CD4-positive, alpha-beta T cell (primary cell): ENCODE results near the gene PTPRC. TPM values are rescaled to one million over a fixed set of nuclear protein-coding genes. Genes with fewer than 3 reads are reported as not detected.

Source experiments
- ATAC-seq: fragments of 200-7000 bp; cut with Tn5 transposase; one replicate; pipeline ENCODE4 v1.10.0; 2022; ENCODE audit warnings: mild to moderate bottlenecking; ENCODE audit not compliant: poor library complexity
- CTCF ChIA-PET: fragments of 350-600 bp; sonication (Branson Sonifier 250); formaldehyde crosslinking; loops from one replicate; lab custom pipeline; 2021; ENCODE audit warnings: antibody characterized with exemption, inconsistent platforms; lab: Charles Lee
- POLR2A ChIA-PET: fragments of 350-600 bp; sonication (Branson Sonifier 250); formaldehyde crosslinking; loops from one replicate; lab custom pipeline; 2021; ENCODE audit warnings: antibody characterized with exemption, inconsistent platforms; lab: Charles Lee
- DNase-seq, 14 experiments: peaks; one replicate each; pipeline ENCODE4 v3.0.0-alpha.2; 2013 to 2020; ENCODE audit warnings: mixed read lengths in 2 of 14
- H3K27ac ChIP-seq, 2 donors: one replicate each; pipeline versions ENCODE4 v1.5.1 to v1.7.0; 2013; ENCODE audit warnings: low read length in 2 of 2, low read depth in 1 of 2, mild to moderate bottlenecking in 1 of 2
- H3K27me3 ChIP-seq, 2 experiments: 1 replicate in 1 of 2; 2 replicates in 1 of 2; pipeline versions ENCODE4 v1.6.1 to v1.7.0; 2013; ENCODE audit warnings: low read length in 2 of 2, control low read depth in 1 of 2, mild to moderate bottlenecking in 1 of 2, moderate library complexity in 1 of 2; ENCODE audit not compliant: insufficient read depth in 2 of 2, control insufficient read depth in 1 of 2
- H3K36me3 ChIP-seq: one replicate; pipeline ENCODE4 v1.6.1; 2013; ENCODE audit warnings: low read length, control low read depth; ENCODE audit not compliant: insufficient read depth
- H3K4me1 ChIP-seq: one replicate; pipeline ENCODE4 v1.6.1; 2013; ENCODE audit warnings: low read length, control low read depth; ENCODE audit not compliant: insufficient read depth
- H3K4me3 ChIP-seq: one replicate; pipeline ENCODE4 v1.5.1; 2013; ENCODE audit warnings: mild to moderate bottlenecking, low read length, moderate library complexity
- H3K9me3 ChIP-seq, 2 experiments: 1 replicate in 1 of 2; 2 replicates in 1 of 2; pipeline versions ENCODE4 v1.6.1 to v1.7.0; 2013; ENCODE audit warnings: low read length in 2 of 2, mild to moderate bottlenecking in 2 of 2, control low read depth in 1 of 2, moderate library complexity in 1 of 2; ENCODE audit not compliant: control insufficient read depth in 1 of 2, insufficient read depth in 1 of 2
- H3K27ac Mint-ChIP-seq: one replicate; pipeline ENCODE4 v1.8.0; 2020; ENCODE audit warnings: mixed read lengths
- H3K27me3 Mint-ChIP-seq: one replicate; pipeline ENCODE4 v1.8.0; 2021; ENCODE audit warnings: mixed read lengths
- H3K36me3 Mint-ChIP-seq: one replicate; pipeline ENCODE4 v1.8.0; 2021; ENCODE audit warnings: low read depth, mixed read lengths
- H3K4me1 Mint-ChIP-seq: one replicate; pipeline ENCODE4 v1.8.0; 2021; ENCODE audit warnings: low read depth, mixed read lengths
- H3K4me3 Mint-ChIP-seq: one replicate; pipeline ENCODE4 v1.8.0; 2020; ENCODE audit warnings: mild to moderate bottlenecking, mixed read lengths
- H3K9me3 Mint-ChIP-seq: one replicate; pipeline ENCODE4 v1.8.0; 2020; ENCODE audit warnings: mixed read lengths
- CTCF ChIP-seq: fragments of 200-600 bp; IDR thresholded peaks from one replicate; pipeline ENCODE4 v1.8.0; 2022; ENCODE audit warnings: antibody characterized with exemption, mild to moderate bottlenecking
- intact Hi-C, 2 experiments: fragments of 100-400 bp; cut with DNase I in 1 of 2; cut with micrococcal nuclease in 1 of 2; formaldehyde crosslinking; loops; one replicate each; pipeline versions ENCODE4 v1.15.1 to v1.9.0; 2023 to 2025; cut with DNase I, micrococcal nuclease
- total RNA-seq, 174 experiments: library from RNA in 2 of 174; stranded (reverse) in 2 of 174; gene quantifications; one replicate each; pipeline ENCODE4 v1.2.3 and lab custom pipeline; 2021 to 2026

PTPRC gene
- total RNA-seq, 2 experiments from 2014 or later = 661 to 698 TPM

GRCh38 chr1:198741744-198742143 lies 102.9 kb downstream of the PTPRC start:
- Histone ChIP-seq H3K4me3 (no peak overlapping the region), H3K4me1 (peaks cover 5% of the 10 kb centered on the region), H3K27me3 (no peaks in the 10 kb centered on the region), H3K27ac (no peak overlapping the region), H3K36me3 (peaks cover 99% of the 10 kb centered on the region), H3K9me3 (no peaks in the 10 kb centered on the region)
- peak overlapping the region; percentile 70 for H3K27ac Mint-ChIP-seq
- H3K9me3 Mint-ChIP-seq = no peaks in the 10 kb centered on the region
- H3K27me3 Mint-ChIP-seq = no peaks in the 10 kb centered on the region
- ChIA-PET CTCF (no interaction called here), POLR2A (interaction anchor here (1.2 to 1.6 kb wide), 2 partner anchors 18 to 35 kb away, joined by 3 to 4 read pairs; no protein-coding TSS in a partner anchor)
- intact Hi-C loops = no loop called here
- TF ChIP-seq CTCF = no peak
- H3K4me3 Mint-ChIP-seq = no peak overlapping the region
- peaks cover 57% of the 10 kb centered on the region for H3K4me1 Mint-ChIP-seq
- no peak for ATAC-seq
- peak in 1 of 14 experiments; percentile 28 for DNase-seq
- H3K36me3 Mint-ChIP-seq = peaks cover 67% of the 10 kb centered on the region

GRCh38 chr1:198747127-198747526 lies 108.3 kb downstream of the PTPRC start:
- no peak overlapping the region for H3K4me3 Mint-ChIP-seq
- H3K9me3 ChIP-seq = no peaks in the 10 kb centered on the region
- H3K27ac ChIP-seq = no peak overlapping the region
- no peak overlapping the region for H3K27ac Mint-ChIP-seq
- DNase-seq (no peak), ATAC-seq (no peak)
- CTCF ChIA-PET = interaction anchor here (1.5 kb wide), 1 partner anchor 152 kb away, joined by 3 read pairs; no protein-coding TSS in a partner anchor
- H3K4me1 ChIP-seq = peaks cover 2% of the 10 kb centered on the region
- intact Hi-C loops = loop anchor here (2.0 to 5.0 kb wide), 3 partner anchors 14 to 45 kb away; no protein-coding TSS in a partner anchor
- no peaks in the 10 kb centered on the region for H3K27me3 ChIP-seq
- H3K9me3 Mint-ChIP-seq = no peaks in the 10 kb centered on the region
- POLR2A ChIA-PET = interaction anchor here (0.6 kb wide), 1 partner anchor 383 kb away, joined by 3 read pairs; no protein-coding TSS in a partner anchor
- no peak for TF ChIP-seq CTCF
- H3K36me3 ChIP-seq = peaks cover 100% of the 10 kb centered on the region
- no peaks in the 10 kb centered on the region for H3K27me3 Mint-ChIP-seq
- H3K4me1 Mint-ChIP-seq = peaks cover 25% of the 10 kb centered on the region
- peaks cover 41% of the 10 kb centered on the region for H3K36me3 Mint-ChIP-seq
- no peak overlapping the region for H3K4me3 ChIP-seq

- peaks cover 2% of the 10 kb centered on the region for H3K4me1 ChIP-seq
- peaks cover 18% of the 10 kb centered on the region for H3K4me1 Mint-ChIP-seq
- ATAC-seq = no peak
- H3K4me3 Mint-ChIP-seq = no peak overlapping the region
- no peak overlapping the region for H3K27ac ChIP-seq
- POLR2A ChIA-PET = no interaction called here
- no peaks in the 10 kb centered on the region for H3K27me3 Mint-ChIP-seq
- no peaks in the 10 kb centered on the region for H3K9me3 Mint-ChIP-seq
- H3K4me3 ChIP-seq = no peak overlapping the region
- no peak for DNase-seq
- H3K27me3 ChIP-seq = no peaks in the 10 kb centered on the region
- peaks cover 100% of the 10 kb centered on the region for H3K36me3 ChIP-seq
- H3K36me3 Mint-ChIP-seq = peaks cover 50% of the 10 kb centered on the region
- no peaks in the 10 kb centered on the region for H3K9me3 ChIP-seq
- intact Hi-C loops = loop anchor here (5.0 kb wide), 2 partner anchors 37 to 47 kb away; no protein-coding TSS in a partner anchor
- CTCF ChIA-PET = no interaction called here
- H3K27ac Mint-ChIP-seq = peak overlapping the region; percentile 50
- TF ChIP-seq CTCF = no peak
These were observed 110.4 kb downstream of the PTPRC start for GRCh38 chr1:198749279-198749678.
